ENCODE data around the gene OR9Q1. TPM values are rescaled to one million over a fixed set of nuclear protein-coding genes. Genes with fewer than 3 reads are reported as not detected.
A peak's percentile ranks its signal among the peaks of the same experiment; 100 is the strongest.

Gene OR9Q1
- total and polyA plus RNA-seq, 2 of the 13 experiments (the other 11 are each of a cell fraction or from before 2014, with no cell fraction given) = not detected

DNA sequence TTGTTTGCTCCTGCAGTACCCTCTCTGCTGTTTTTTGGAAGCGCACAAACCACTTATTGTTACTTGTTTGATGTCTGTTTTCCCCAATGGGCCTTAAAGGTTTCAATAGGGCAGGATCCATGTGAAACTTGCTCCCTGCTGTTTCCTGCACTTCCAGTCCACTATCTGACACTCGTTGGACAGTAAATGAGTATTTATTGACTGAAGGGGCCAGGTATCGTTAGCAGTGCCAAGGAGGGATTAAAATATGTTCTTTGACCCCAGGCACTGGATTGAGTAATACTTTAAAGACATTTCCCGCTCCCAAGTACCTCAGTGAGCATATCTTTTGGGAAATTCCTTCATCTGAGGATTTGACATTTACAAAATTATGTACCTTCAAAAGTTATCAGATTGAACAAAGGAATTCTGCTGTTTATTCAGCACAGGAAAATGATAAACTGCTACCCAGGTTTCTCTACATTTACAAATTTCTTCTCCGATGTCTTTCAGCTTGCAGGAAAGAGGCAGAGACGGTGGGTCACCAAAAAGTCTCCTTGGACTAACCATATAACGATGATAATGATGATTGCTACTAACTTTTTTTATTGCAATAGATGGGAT lies 141.9 kb downstream of the OR9Q1 start (continued):
- TF ChIP-seq, protein P1, sequence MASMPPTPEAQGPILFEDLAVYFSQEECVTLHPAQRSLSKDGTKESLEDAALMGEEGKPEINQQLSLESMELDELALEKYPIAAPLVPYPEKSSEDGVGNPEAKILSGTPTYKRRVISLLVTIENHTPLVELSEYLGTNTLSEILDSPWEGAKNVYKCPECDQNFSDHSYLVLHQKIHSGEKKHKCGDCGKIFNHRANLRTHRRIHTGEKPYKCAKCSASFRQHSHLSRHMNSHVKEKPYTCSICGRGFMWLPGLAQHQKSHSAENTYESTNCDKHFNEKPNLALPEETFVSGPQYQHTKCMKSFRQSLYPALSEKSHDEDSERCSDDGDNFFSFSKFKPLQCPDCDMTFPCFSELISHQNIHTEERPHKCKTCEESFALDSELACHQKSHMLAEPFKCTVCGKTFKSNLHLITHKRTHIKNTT (CRISPR knock-in tag; IDR thresholded peaks at IDR 0.05) = no peak
- TF ChIP-seq, protein P2, sequence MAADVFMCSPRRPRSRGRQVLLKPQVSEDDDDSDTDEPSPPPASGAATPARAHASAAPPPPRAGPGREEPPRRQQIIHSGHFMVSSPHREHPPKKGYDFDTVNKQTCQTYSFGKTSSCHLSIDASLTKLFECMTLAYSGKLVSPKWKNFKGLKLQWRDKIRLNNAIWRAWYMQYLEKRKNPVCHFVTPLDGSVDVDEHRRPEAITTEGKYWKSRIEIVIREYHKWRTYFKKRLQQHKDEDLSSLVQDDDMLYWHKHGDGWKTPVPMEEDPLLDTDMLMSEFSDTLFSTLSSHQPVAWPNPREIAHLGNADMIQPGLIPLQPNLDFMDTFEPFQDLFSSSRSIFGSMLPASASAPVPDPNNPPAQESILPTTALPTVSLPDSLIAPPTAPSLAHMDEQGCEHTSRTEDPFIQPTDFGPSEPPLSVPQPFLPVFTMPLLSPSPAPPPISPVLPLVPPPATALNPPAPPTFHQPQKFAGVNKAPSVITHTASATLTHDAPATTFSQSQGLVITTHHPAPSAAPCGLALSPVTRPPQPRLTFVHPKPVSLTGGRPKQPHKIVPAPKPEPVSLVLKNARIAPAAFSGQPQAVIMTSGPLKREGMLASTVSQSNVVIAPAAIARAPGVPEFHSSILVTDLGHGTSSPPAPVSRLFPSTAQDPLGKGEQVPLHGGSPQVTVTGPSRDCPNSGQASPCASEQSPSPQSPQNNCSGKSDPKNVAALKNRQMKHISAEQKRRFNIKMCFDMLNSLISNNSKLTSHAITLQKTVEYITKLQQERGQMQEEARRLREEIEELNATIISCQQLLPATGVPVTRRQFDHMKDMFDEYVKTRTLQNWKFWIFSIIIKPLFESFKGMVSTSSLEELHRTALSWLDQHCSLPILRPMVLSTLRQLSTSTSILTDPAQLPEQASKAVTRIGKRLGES (CRISPR knock-in tag; IDR thresholded peaks at IDR 0.05; ENCODE audit: borderline replicate concordance) = no peak
- TF ChIP-seq CREB1 (IDR thresholded peaks at IDR 0.05) (no peak), CREB1 (CRISPR knock-in tag; IDR thresholded peaks at IDR 0.05) (peak; percentile 74), GABPB1 (CRISPR knock-in tag; IDR thresholded peaks at IDR 0.05) (no peak), RFX3 (CRISPR knock-in tag; IDR thresholded peaks at IDR 0.05) (no peak), ZSCAN21 (CRISPR knock-in tag; IDR thresholded peaks at IDR 0.05; ENCODE audit: borderline replicate concordance) (no peak), IKZF4 (CRISPR knock-in tag; IDR thresholded peaks at IDR 0.05; ENCODE audit: borderline replicate concordance, low read depth, not compliant biosample characterization) (no peak), ZNF530 (CRISPR knock-in tag; IDR thresholded peaks at IDR 0.05; ENCODE audit: low read depth) (no peak), HNF4A (CRISPR knock-in tag; IDR thresholded peaks at IDR 0.05) (peak; percentile 99), RARG (CRISPR knock-in tag; IDR thresholded peaks at IDR 0.05; ENCODE audit: low read depth) (no peak), FOXA3 (CRISPR knock-in tag; IDR thresholded peaks at IDR 0.05) (peak; percentile 87), ZNF562 (CRISPR knock-in tag; IDR thresholded peaks at IDR 0.05; ENCODE audit: borderline replicate concordance) (no peak), ZNF329 (CRISPR knock-in tag; IDR thresholded peaks at IDR 0.05; ENCODE audit: low read depth) (no peak), SATB2 (CRISPR knock-in tag; IDR thresholded peaks at IDR 0.05) (0 out of 2 replicates have a peak, but pooled peaks have one; percentile 34), ZNF230 (CRISPR knock-in tag; IDR thresholded peaks at IDR 0.05) (no peak), NR1H2 (CRISPR knock-in tag; IDR thresholded peaks at IDR 0.05; ENCODE audit: borderline replicate concordance, low read depth) (no peak)
- TF ChIP-seq, protein P3, sequence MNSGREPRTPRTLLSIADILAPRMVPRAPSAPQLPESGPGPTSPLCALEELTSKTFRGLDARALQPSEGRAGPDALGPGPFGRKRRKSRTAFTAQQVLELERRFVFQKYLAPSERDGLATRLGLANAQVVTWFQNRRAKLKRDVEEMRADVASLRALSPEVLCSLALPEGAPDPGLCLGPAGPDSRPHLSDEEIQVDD (CRISPR knock-in tag; IDR thresholded peaks at IDR 0.05; ENCODE audit: borderline replicate concordance) = no peak
- TF ChIP-seq, protein P4, sequence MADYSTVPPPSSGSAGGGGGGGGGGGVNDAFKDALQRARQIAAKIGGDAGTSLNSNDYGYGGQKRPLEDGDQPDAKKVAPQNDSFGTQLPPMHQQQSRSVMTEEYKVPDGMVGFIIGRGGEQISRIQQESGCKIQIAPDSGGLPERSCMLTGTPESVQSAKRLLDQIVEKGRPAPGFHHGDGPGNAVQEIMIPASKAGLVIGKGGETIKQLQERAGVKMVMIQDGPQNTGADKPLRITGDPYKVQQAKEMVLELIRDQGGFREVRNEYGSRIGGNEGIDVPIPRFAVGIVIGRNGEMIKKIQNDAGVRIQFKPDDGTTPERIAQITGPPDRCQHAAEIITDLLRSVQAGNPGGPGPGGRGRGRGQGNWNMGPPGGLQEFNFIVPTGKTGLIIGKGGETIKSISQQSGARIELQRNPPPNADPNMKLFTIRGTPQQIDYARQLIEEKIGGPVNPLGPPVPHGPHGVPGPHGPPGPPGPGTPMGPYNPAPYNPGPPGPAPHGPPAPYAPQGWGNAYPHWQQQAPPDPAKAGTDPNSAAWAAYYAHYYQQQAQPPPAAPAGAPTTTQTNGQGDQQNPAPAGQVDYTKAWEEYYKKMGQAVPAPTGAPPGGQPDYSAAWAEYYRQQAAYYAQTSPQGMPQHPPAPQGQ (CRISPR knock-in tag; IDR thresholded peaks at IDR 0.05; ENCODE audit: borderline replicate concordance) = no peak
- TF ChIP-seq, protein P5, sequence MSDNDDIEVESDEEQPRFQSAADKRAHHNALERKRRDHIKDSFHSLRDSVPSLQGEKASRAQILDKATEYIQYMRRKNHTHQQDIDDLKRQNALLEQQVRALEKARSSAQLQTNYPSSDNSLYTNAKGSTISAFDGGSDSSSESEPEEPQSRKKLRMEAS (IDR thresholded peaks at IDR 0.05) = peak; percentile 75
- TF ChIP-seq, protein P6, sequence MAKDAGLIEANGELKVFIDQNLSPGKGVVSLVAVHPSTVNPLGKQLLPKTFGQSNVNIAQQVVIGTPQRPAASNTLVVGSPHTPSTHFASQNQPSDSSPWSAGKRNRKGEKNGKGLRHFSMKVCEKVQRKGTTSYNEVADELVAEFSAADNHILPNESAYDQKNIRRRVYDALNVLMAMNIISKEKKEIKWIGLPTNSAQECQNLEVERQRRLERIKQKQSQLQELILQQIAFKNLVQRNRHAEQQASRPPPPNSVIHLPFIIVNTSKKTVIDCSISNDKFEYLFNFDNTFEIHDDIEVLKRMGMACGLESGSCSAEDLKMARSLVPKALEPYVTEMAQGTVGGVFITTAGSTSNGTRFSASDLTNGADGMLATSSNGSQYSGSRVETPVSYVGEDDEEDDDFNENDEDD (CRISPR knock-in tag; IDR thresholded peaks at IDR 0.05; ENCODE audit: borderline replicate concordance) = peak; percentile 62; the same call in 1 of the 2 replicates
